Coronary artery (tissue), 2 donors: ENCODE measurements around the gene IL17D.
"Not testable (repeated sequence)": the region's sequence is repeated elsewhere in the genome, so short reads cannot be mapped to it uniquely, and the experiment has no call there.

ENCODE experiments used
- DNase-seq: peaks from one replicate; pipeline ENCODE4 v3.0.0-alpha.2; 2017; ENCODE audit warnings: low spot score
- H3K27ac ChIP-seq, 2 donors: fragments of 200-600 bp; sonication (generic); one replicate each; pipeline ENCODE4 v1.5.1; 2016 to 2019
- H3K4me3 ChIP-seq: fragments of 200-600 bp; sonication (generic); 2 replicates; pipeline ENCODE4 v1.5.1; 2016; ENCODE audit warnings: mild to moderate bottlenecking, moderate library complexity
- TF ChIP-seq, protein P1 (sequence below): fragments of 200-600 bp; sonication (generic); IDR thresholded peaks from one replicate; pipeline ENCODE4 v1.5.1; 2019; ENCODE audit warnings: antibody characterized with exemption

Gene IL17D

DNA sequence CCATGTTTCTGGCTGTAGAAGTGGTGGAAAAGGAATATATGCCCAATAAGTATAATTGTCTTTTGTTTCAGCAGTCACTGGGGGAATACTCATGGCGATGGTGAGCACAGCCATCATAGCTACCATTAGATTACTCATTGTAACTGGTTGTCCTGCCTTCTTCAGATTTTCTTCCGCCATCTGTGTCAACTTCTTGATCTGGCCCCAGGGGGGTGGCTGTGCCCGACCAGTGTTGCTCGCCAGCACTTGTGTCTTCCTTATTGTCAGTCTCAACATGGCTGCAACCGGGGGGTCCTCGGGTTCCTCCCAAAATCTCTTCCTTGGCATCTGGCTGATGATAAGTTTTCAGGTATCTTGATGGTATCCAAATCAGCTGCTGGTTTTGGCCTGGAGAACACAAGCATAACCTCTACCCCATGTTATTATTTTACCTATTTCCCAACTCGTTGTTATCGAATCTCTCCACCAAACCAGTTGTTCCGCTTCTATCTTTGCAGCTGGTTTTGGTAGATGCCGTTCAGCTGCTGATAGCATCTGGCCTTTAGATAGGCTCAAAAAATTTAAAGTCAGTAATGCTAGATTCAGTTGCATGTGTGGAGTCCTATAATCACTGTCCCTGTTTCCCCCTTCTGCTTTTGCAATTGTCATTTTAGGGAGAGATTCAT lies 23.0 kb upstream of the IL17D start:
- DNase-seq, result no peak
- TF ChIP-seq, protein P1, sequence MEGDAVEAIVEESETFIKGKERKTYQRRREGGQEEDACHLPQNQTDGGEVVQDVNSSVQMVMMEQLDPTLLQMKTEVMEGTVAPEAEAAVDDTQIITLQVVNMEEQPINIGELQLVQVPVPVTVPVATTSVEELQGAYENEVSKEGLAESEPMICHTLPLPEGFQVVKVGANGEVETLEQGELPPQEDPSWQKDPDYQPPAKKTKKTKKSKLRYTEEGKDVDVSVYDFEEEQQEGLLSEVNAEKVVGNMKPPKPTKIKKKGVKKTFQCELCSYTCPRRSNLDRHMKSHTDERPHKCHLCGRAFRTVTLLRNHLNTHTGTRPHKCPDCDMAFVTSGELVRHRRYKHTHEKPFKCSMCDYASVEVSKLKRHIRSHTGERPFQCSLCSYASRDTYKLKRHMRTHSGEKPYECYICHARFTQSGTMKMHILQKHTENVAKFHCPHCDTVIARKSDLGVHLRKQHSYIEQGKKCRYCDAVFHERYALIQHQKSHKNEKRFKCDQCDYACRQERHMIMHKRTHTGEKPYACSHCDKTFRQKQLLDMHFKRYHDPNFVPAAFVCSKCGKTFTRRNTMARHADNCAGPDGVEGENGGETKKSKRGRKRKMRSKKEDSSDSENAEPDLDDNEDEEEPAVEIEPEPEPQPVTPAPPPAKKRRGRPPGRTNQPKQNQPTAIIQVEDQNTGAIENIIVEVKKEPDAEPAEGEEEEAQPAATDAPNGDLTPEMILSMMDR, result no peak
- no peak overlapping the region for H3K27ac ChIP-seq
- H3K4me3 ChIP-seq, result no peak overlapping the region

DNA sequence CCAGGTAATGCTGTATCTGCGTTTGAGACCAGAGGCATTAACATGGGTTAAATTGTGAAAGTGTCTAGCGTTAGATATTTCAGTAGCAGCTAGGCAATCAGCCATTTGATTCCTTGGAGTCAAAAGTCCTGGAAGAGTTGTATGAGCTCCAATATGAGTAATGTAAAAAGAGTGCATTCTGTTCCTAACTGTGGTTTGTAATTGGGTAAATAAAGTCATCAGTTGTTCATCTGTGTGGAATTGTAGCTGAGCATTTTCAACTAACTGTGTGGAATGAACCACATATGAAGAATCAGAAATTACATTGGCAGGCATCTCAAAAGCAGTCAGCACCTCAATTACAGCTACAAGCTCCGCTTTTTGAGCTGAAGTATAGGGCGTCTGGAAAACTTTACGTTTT lies 22.0 kb upstream of the IL17D start:
- not testable (repeated sequence) for DNase-seq, H3K4me3 ChIP-seq, H3K27ac ChIP-seq

DNA sequence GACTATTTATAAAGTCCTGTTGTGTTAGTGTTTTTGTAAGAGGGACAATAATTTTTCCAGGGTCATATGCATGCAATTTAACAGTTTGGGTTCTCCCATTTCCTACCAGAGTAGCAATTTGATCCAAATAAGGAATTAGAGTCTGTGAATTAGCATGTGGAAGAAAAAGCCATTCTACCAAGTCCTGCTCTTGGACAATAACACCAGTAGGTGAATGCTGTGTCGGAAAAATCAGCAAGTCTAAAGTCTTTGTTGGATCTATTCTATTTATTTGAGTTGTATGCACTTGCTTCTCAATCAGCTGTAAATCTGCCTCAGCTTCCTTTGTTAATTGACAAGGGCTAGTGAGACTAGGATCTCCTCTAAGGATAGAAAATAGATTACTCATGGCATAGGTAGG lies 21.4 kb upstream of the IL17D start:
- Histone ChIP-seq H3K27ac (no peak overlapping the region), H3K4me3 (no peak overlapping the region)
- TF ChIP-seq, protein P1, result no peak
- DNase-seq, result no peak

DNA sequence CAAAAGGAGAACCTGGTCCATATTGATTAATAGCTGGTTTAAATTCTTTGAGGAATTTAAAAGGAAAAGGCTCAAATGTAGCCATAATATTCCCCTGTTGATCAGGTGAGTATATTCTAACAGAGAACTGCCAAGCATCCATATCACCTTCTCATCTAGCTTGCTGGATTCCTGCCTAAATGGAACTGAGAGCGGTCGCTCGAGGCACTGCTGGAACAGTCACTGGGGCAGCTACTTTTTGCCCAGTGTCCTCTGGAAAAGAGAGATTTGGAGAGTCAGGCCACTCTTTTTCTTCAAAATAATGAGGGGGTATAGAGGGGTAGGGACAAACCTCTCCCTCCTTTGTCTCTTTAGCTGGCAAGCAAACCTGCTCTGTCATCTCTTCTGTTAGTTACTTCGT lies 19.5 kb upstream of the IL17D start:
- no peak overlapping the region for H3K4me3 ChIP-seq
- H3K27ac ChIP-seq, result no peak overlapping the region
- DNase-seq, result no peak
- TF ChIP-seq, protein P1, result no peak

DNA sequence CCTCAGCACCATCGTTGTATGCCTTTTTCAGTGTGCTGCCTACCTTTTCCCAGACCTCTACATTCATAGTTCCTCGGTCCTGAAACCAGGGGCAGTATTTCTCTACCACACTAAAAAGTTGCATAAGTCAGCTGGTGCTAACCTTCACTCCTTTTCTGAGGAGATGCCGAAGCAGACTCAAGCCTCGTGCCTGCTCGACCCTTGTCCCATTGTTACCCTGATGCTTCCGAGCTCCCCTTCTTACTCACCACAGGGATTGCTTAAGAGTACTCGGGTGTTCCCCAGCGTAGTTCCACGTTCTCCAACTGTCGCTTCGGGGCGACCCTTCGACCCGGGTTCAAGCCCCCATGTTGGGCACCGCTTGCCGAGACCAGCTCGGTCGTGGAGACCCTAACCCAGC lies 19.0 kb upstream of the IL17D start:
- TF ChIP-seq, protein P1, result no peak
- DNase-seq, result no peak
- Histone ChIP-seq H3K4me3 (no peak overlapping the region), H3K27ac (no peak overlapping the region)

DNA sequence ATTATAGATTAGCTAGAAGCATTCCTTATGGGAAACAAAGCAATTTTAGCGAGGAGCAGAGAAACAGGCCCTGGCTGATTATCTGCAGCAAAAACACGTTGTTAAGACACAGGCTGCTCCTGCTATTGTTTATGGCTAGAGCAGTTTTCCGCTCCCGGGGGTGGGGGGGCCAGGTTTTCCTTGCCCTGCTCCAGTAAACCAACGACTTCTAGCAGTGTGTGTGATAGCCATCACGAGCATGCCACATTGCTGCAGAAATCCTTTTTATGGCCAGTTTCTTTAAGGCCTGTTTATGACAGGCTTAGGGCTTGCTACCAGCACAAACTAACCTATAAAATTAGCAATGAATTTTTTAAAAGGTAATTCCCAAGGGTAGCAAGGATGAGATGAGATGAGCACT lies 18.4 kb upstream of the IL17D start:
- Histone ChIP-seq H3K4me3 (no peak overlapping the region), H3K27ac (no peak overlapping the region)
- DNase-seq, result no peak
- TF ChIP-seq, protein P1, result no peak

DNA sequence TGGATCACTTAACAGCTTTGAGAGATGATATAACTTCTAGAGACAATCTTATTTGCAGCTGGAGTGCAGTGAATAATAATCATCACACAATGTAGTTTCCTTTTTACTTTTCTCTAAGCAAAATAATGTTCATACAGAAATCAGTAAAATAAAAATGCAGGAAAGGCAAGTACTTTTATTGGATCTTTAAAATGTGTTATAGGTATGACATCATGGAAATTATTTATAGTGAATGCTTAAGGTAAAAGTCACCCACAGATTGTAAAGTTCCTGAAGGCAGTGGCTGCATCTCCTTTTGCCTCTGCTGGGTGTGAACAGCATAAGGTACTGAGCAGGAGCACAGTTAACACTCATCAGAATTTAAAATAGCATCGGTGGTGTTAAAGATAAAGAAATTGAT lies 17.3 kb upstream of the IL17D start:
- no peak overlapping the region for H3K4me3 ChIP-seq
- H3K27ac ChIP-seq, result no peak overlapping the region
- TF ChIP-seq, protein P1, result no peak
- DNase-seq, result no peak
